UCSD-AML1 (cell line): ENCODE results near the gene CXXC5.
A peak's percentile ranks its signal among the peaks of the same experiment; 100 is the strongest.

Source experiments
- DNase-seq: peaks from one replicate; lab custom pipeline; 2025; ENCODE audit not compliant: unreplicated experiment; lab: John Stamatoyannopoulos, UW

Gene CXXC5

DNA sequence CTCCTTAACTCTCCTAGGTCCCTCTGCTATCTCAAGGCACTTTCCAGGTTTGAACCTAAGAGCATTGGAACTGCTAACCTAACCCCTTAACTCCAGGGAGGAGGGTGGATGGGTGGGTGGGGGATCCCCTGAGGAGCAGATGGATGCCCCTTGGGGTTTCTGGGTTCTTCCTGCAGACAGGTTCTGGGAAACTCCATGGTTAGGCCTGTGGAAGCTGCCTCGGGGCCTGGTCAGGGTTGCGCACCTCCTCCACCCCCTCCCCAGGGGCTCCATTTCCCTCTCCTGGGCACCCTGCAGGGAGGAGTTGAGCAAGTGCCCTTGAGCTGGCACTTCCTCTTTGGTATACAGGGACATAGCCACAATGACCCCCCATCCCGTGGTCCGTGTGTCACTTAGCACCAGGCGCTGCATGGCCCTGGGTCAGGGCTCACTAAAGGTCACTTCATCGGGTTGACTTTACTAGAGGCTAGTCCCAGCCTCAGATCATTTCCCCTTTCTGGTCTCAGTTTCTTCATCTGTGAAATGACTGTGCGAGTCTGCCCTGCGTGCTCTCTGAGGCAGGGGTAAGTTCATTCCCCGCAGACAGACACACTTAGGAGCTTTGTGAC lies 16.0 kb downstream of the CXXC5 start:
- peak; percentile 65 for DNase-seq

- no peak for DNase-seq
Measured at GRCh38 chr5:139664727-139665351, 16.7 kb downstream of the CXXC5 start.

DNA sequence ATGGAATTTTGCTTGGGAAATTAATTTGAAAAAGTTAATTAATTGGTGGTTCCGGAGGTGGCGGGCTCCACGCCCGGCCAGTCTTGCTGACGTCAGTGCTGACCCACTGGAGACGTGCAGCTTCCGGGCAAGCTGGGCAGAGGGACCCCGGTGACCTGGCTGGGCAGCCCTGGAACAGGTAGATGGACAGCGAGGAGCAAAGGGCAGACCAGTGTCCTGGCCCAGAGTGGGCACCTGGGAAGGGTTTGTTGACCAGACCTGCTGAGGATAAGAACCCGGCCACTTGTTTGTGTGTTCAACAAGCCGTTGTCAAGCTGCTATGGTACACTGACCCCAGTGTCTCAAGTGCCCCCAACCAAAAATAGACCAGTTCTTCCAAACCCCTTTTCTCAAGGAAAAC lies 17.5 kb downstream of the CXXC5 start:
- no peak for DNase-seq

DNA sequence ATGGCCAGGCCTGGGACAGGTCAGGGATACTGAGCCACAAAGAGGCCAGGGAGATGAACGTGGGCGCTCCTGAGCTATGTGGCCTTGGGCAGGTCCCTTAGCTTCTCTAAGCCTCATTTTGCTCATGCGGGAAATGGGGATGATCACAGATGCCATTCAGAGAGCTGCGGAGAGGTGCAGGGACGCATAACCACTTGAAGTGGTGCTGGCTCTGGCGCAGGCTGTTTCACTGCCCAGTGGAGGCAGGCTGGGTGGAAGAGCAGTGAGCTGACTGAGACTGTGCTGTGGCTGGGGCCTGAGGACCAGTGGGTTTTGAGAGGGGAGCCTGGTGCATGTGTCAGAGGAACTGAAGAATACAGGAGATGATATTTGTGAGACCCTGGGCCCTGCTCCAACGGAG lies 18.4 kb downstream of the CXXC5 start:
- no peak for DNase-seq

DNA sequence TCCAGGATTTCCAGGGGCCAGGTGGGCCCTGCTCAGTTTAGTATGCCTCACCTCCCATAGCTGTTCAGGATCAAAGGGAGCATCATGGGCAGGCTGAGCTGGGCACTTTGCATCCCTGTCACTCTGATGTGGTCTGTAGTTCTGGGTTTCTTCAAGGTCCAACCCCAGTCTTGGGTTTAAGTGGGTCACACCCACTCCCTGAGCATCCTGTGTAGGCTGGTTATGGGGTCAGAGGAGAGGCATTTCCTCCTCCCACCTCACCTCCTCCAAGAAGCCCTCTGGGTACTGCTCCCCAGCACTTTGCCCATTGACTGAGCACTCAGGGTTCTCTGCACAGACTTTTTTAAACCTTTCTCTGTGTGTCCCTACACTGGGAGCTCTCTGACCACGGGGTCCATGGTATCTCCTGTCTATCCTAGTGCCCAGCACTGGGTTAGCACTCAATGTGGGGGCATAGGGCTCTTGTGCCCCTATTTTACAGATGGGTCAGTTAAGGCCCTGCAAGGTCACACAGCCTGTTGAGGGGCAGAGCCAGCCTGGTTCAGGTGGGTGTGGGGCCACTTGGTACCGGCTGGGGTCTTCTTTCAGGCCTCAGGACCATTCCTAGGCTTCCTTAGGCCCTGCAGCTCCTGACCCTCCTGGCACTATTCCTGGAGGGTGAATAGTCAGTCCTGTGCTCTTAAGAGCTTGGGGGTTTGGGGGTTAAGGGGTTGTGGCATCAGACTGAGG lies 19.0 kb downstream of the CXXC5 start:
- DNase-seq, result no peak

DNA sequence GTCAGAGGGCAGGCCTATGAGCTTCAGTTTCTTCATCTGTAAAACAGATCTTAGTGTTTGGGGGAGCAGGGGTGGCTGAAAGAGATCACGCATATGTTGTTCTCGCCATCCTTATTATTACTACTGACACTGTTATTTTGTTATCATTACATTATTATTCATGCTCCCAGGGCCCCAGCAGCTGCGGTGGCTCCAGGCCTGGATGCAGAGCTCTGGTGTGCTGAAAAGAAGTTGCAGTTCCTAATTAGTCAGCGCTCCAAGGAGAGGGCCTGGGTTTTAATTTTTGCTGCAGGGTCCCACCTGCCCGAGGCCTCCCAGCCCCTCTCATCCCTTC lies 19.5 kb downstream of the CXXC5 start:
- no peak for DNase-seq

- peak; percentile 50 for DNase-seq
Measured at GRCh38 chr5:139668064-139668880, 20.1 kb downstream of the CXXC5 start.

DNA sequence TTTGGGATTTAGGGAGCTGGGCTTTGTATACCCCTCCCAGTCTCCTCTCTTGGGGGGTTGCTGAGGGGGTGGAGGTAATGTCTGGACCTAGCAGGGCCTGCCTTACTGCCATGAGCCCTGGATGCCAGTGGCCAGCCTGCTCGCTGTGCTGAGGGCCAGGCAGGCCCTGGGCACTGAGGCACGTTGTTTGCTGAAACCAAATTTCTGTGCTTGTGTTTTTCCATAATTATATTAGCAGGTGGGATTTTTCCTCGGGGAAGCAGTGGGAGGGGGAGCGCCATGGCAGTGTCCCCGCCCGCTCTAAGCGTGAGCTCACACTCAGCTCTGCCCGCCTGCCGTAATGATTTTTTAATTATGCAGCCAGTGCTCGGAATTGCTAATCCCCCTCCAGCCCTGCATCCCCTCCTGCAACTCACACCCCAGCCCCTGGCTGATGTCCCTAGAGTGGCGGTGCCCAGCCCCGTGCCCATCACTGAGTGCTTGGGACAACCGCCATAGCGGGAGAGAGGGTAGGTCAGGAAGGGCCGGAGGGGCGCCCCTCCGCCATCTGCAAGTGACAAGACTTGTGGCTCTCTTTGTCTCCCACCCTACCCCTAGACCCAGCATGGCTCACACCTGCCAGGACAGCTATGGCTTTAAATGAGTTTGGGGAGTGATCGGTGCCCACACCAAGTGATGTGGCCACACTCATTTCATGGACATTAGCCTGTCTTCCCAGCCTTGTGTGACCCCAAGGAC lies 20.9 kb downstream of the CXXC5 start:
- no peak for DNase-seq

GRCh38 chr5:139669662-139670368 lies 21.7 kb downstream of the CXXC5 start:
- DNase-seq, result peak; percentile 93

DNA sequence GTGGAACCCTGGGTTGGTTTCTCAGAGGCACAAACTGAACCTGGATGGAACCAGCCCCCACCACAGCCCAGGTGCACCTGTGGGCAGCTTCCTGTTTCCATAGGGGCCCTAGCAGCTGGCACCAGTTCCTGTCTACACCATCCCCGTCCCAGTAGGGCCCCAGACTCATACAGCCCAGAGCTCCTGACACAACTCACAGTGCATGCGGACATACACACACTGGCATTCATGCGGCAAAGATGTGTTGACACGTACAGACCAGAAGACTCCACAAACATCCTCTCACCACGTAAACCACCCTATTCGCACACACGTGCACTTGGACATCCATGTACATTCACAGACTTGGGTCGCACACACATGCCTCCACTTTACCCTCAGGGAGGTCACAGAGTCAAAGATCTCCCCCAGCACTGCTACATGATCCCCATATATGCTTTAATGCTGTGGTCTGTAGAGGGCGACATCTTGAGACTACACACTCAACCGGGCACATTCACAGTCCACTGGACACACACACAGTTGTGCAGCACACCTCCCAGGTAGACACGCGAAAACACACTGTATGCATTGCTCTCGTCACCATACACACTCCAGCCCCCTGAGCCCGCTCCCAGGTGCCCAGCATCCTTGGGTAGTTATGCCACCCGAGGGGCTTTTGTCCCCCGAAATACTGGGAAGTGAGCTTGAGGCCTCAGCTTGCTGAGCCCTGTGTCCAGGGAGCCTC lies 22.4 kb downstream of the CXXC5 start:
- peak; percentile 93 for DNase-seq

GRCh38 chr5:139671096-139671841 lies 23.1 kb downstream of the CXXC5 start:
- DNase-seq, result peak; percentile 86

GRCh38 chr5:139675213-139675612 lies 27.1 kb downstream of the CXXC5 start:
- no peak for DNase-seq

DNA sequence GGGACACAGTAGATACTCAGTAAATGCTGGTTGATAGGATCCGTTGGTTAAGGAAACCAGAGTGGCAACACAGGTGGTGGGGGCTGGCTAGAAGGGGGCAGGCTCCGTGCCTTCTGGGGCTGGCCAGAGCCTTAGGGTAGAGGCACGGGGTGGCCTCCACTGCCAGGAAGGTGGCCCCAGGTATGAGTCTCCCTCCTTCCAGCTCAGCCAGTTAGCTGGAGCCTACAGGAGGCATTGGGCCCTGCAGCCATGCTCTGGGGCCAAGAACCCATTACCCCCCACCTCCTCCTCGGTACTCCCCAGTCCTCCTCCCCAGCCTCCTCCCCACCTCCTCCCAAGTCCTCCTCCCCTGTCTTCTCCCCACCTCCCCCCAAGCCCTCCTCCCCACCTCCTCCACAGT lies 27.7 kb downstream of the CXXC5 start:
- no peak for DNase-seq

DNA sequence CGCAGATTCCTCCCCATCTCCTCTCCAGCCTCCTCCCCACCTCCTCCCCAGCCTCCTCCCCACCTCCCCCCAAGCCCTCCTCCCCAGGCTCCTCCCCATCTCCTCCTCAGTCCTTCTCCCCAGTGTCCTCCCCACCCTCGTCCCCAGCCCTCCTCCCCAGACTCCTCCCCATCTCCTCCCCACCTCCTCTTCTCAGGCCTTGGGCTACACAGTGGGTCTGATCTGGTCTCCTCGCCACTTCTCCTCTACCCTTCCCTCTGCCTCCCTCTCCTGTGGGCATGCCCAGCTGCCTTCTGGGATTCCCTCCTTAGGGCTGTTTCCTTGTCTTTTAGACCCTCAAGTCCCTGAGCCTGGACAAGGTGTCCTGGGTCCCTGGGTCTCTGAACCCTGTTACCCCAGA lies 28.3 kb downstream of the CXXC5 start:
- no peak for DNase-seq

DNA sequence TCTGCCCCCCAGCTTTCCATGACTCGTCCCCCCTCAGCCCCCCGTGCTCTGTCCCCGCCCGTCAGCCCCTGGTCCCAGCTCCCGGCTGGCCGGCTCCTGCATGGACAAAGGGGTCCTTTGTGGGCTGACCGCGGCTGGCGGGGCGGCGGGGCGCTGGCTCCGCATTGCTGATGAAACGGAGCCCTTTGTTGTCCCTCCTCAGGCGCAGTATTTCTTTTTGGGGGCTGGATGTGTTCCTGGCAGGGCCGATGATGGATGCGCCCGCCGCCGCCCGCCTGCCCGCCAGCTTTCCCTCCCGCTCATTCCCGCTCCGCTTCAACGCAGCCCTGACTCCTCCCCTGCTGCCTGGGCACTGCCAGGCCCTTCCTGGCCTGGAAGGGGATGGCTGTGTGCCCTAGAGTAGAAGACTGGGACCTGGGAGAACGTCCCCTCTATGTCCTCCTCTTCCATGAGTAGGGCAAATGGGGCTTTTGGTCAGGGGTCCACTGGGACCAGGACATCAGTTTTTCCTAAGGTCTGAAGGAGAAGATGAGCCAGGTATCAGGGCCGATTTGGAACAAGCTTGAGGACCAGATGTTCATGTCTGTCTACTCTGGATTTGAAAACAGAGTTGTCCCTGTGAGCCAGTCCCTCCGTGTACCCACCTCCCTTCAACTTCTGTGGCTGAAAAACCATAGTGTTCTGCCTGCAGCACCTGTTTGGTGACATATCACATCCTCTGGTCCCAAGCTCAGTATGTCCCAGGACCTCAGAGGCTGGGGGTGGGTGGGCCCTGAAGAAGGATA lies 29.0 kb downstream of the CXXC5 start:
- DNase-seq, result no peak

GRCh38 chr5:139677736-139678613 lies 29.8 kb downstream of the CXXC5 start:
- DNase-seq, result no peak
